ENCODE measurements around the gene KRTAP10-11. TPM values are rescaled to one million over a fixed set of nuclear protein-coding genes. Genes with fewer than 3 reads are reported as not detected.

KRTAP10-11 gene
- total and polyA plus RNA-seq, 2 donors (not counting 1 experiment from before 2014, with no cell fraction given) = not detected

DNA sequence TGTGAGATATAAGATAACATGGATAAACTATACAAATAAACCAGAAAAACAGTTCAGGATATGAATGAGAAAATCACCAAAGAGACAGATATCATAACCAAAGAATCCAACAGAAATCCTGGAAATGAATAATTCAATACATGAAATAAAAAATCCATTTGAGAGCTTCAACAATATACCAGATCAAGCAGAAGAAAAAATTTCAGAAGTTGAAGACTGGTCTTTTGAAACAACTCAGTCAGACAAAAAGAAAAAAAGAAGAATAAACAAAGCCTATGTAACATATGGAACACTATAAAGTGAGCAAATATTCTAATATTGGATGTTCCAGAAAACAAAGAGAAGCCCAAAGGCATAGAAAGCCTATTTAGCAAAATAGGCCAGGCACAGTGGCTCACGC lies 25.7 kb downstream of the KRTAP10-11 start:
- Mint-ChIP-seq H3K4me3 (no peak overlapping the region), H3K9me3 (ENCODE audit: insufficient read depth) (peaks cover 9% of the 10 kb centered on the region), H3K4me1 (no peaks in the 10 kb centered on the region), H3K27ac (no peak overlapping the region), H3K27me3 (peaks cover 32% of the 10 kb centered on the region)
- CTCF ChIA-PET = no interaction called here
- POLR2A ChIA-PET = no interaction called here
- WGBS (ENCODE audit: insufficient coverage) = no CpG with 5 or more reads among the region's 1 CpG
- peaks cover 1 to 33% (median 20%) of the 10 kb centered on the region in 3 donors for H3K9me3 ChIP-seq (ENCODE audit: control extremely low read depth in 1 of 3, control insufficient read depth in 2 of 3, insufficient read depth in 1 of 3, low read length in 2 of 3)
- H4K20me1 ChIP-seq (ENCODE audit: control insufficient read depth, insufficient read depth, low read length, poor library complexity, severe bottlenecking) = no peaks in the 10 kb centered on the region
- intact Hi-C loops (cut with micrococcal nuclease) = no loop called here
- ATAC-seq (ENCODE audit: low read depth) = no peak
- no peaks in the 10 kb centered on the region for H3K36me3 ChIP-seq (replicated peaks in 1 of 2; ENCODE audit: control extremely low read depth in 1 of 2, control insufficient read depth in 1 of 2, extremely low read depth in 1 of 2, insufficient read depth in 2 of 2, low read length in 1 of 2)
- no peak for TF ChIP-seq EZH2 (IDR thresholded peaks at IDR 0.05; ENCODE audit: borderline replicate concordance, insufficient read depth, low read depth, low read length, poor library complexity, severe bottlenecking)
- TF ChIP-seq, protein P1, sequence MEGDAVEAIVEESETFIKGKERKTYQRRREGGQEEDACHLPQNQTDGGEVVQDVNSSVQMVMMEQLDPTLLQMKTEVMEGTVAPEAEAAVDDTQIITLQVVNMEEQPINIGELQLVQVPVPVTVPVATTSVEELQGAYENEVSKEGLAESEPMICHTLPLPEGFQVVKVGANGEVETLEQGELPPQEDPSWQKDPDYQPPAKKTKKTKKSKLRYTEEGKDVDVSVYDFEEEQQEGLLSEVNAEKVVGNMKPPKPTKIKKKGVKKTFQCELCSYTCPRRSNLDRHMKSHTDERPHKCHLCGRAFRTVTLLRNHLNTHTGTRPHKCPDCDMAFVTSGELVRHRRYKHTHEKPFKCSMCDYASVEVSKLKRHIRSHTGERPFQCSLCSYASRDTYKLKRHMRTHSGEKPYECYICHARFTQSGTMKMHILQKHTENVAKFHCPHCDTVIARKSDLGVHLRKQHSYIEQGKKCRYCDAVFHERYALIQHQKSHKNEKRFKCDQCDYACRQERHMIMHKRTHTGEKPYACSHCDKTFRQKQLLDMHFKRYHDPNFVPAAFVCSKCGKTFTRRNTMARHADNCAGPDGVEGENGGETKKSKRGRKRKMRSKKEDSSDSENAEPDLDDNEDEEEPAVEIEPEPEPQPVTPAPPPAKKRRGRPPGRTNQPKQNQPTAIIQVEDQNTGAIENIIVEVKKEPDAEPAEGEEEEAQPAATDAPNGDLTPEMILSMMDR (IDR thresholded peaks at IDR 0.05) = no peak
- no peak for DNase-seq
- peaks cover 0 to 19% (median 0%) of the 10 kb centered on the region in 4 experiments for H3K27me3 ChIP-seq (replicated peaks in 1 of 4; ENCODE audit: control extremely low read depth in 1 of 4, control insufficient read depth in 3 of 4, insufficient read depth in 4 of 4, low read length in 3 of 4)
- no peak overlapping the region for H3K4me3 ChIP-seq (ENCODE audit: control extremely low read depth in 1 of 5, extremely low read depth in 1 of 5, insufficient read depth in 1 of 5, low read depth in 2 of 5, low read length in 4 of 5)
- H3K4me1 ChIP-seq (ENCODE audit: control insufficient read depth in 2 of 2, insufficient read depth in 2 of 2, low read length in 2 of 2) = no peaks in the 10 kb centered on the region
- no peaks in the 10 kb centered on the region for H3K79me2 ChIP-seq (ENCODE audit: control insufficient read depth, insufficient read depth, low read length)
- no peak overlapping the region for H3K27ac ChIP-seq (ENCODE audit: low read length in 2 of 2)
- H2AFZ ChIP-seq (ENCODE audit: insufficient read depth, low read depth, low read length, poor library complexity, severe bottlenecking) = no peak overlapping the region
- no peak overlapping the region for H3K4me2 ChIP-seq (replicated peaks; ENCODE audit: low read depth, low read length, poor library complexity, severe bottlenecking)
- no peak overlapping the region for H3K9ac ChIP-seq (ENCODE audit: low read length)

DNA sequence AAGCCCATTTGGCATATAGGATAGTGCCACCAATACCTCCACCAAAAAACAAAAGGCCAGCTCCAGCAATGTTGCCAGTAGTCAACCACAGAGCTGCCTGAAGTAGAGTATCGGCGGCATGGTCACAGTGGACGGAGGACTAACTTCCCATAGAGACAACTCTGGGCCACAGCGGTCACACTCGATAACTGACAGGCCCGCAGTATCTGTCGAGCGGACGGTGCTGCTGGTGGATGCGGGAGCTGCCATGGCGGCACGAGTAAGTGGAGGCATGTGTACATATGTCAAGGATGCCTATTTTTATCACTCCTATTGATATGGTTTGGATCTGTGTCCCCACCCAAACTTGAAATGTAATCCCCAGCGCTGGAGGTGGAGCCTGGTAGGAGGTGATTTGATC lies 31.7 kb downstream of the KRTAP10-11 start:
- peaks cover 4% of the 10 kb centered on the region for H3K9me3 Mint-ChIP-seq (ENCODE audit: insufficient read depth)
- no peaks in the 10 kb centered on the region for H3K36me3 ChIP-seq (replicated peaks in 1 of 2; ENCODE audit: control extremely low read depth in 1 of 2, control insufficient read depth in 1 of 2, extremely low read depth in 1 of 2, insufficient read depth in 2 of 2, low read length in 1 of 2)
- no peak overlapping the region for H3K9ac ChIP-seq (ENCODE audit: low read length)
- no peak overlapping the region for H3K4me3 Mint-ChIP-seq
- no peak overlapping the region for H3K4me2 ChIP-seq (replicated peaks; ENCODE audit: low read depth, low read length, poor library complexity, severe bottlenecking)
- no peak overlapping the region for H3K27ac ChIP-seq (ENCODE audit: low read length in 2 of 2)
- peaks cover 0 to 8% (median 1%) of the 10 kb centered on the region in 4 experiments for H3K27me3 ChIP-seq (replicated peaks in 1 of 4; ENCODE audit: control extremely low read depth in 1 of 4, control insufficient read depth in 3 of 4, insufficient read depth in 4 of 4, low read length in 3 of 4)
- no peak for DNase-seq
- intact Hi-C loops (cut with micrococcal nuclease) = no loop called here
- TF ChIP-seq EZH2 (IDR thresholded peaks at IDR 0.05; ENCODE audit: borderline replicate concordance, insufficient read depth, low read depth, low read length, poor library complexity, severe bottlenecking) = no peak
- TF ChIP-seq, protein P1 (IDR thresholded peaks at IDR 0.05) = no peak
- H3K4me1 ChIP-seq (ENCODE audit: control insufficient read depth in 2 of 2, insufficient read depth in 2 of 2, low read length in 2 of 2) = no peaks in the 10 kb centered on the region
- H4K20me1 ChIP-seq (ENCODE audit: control insufficient read depth, insufficient read depth, low read length, poor library complexity, severe bottlenecking) = no peaks in the 10 kb centered on the region
- H3K27me3 Mint-ChIP-seq = peaks cover 47% of the 10 kb centered on the region
- ChIA-PET POLR2A (no interaction called here), CTCF (no interaction called here)
- no peak overlapping the region for H3K4me3 ChIP-seq (ENCODE audit: control extremely low read depth in 1 of 5, extremely low read depth in 1 of 5, insufficient read depth in 1 of 5, low read depth in 2 of 5, low read length in 4 of 5)
- H2AFZ ChIP-seq (ENCODE audit: insufficient read depth, low read depth, low read length, poor library complexity, severe bottlenecking) = no peak overlapping the region
- no peaks in the 10 kb centered on the region for H3K4me1 Mint-ChIP-seq
- 97% methylated on average over 6 of the region's 13 CpGs for whole genome bisulfite sequencing (ENCODE audit: insufficient coverage)
- ATAC-seq (ENCODE audit: low read depth) = no peak
- no peaks in the 10 kb centered on the region for H3K79me2 ChIP-seq (ENCODE audit: control insufficient read depth, insufficient read depth, low read length)
- no peak overlapping the region for H3K27ac Mint-ChIP-seq
- H3K9me3 ChIP-seq (ENCODE audit: control extremely low read depth in 1 of 3, control insufficient read depth in 2 of 3, insufficient read depth in 1 of 3, low read length in 2 of 3) = peaks cover 1 to 4% (median 4%) of the 10 kb centered on the region in 3 donors

Measured in B cell (primary cell).